ENCODE measurements around the gene OPCML.

DNA sequence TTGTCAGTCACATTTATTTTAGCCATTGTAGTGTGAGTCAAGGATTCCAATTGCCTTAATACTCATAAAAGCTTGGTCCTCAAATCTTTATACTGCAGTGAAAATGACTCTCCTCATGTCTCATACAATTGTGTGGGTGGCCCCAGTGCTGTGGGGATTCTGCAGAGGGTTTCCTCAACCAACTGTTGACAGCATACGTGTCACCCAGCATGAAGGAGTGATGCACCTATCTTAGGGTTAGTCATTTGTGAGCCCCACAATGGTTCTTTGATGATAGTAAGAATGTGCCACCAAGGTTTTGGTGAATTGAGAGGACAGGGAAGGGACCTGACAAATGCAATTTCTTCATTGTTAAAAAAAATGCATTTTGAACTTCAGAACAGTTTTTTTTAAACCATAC lies 1046.2 kb downstream of the OPCML start:
- TF ChIP-seq, protein P1, sequence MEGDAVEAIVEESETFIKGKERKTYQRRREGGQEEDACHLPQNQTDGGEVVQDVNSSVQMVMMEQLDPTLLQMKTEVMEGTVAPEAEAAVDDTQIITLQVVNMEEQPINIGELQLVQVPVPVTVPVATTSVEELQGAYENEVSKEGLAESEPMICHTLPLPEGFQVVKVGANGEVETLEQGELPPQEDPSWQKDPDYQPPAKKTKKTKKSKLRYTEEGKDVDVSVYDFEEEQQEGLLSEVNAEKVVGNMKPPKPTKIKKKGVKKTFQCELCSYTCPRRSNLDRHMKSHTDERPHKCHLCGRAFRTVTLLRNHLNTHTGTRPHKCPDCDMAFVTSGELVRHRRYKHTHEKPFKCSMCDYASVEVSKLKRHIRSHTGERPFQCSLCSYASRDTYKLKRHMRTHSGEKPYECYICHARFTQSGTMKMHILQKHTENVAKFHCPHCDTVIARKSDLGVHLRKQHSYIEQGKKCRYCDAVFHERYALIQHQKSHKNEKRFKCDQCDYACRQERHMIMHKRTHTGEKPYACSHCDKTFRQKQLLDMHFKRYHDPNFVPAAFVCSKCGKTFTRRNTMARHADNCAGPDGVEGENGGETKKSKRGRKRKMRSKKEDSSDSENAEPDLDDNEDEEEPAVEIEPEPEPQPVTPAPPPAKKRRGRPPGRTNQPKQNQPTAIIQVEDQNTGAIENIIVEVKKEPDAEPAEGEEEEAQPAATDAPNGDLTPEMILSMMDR (IDR thresholded peaks at IDR 0.05): no peak
- no peak for TF ChIP-seq POLR2A (IDR thresholded peaks at IDR 0.05; ENCODE audit: low read depth)
- TF ChIP-seq POLR2AphosphoS5 (IDR thresholded peaks at IDR 0.05): no peak

All from esophagus muscularis mucosa (tissue), 3 donors.